GM10847 (cell line): ENCODE measurements around the gene CRY1.

Experiments
- POLR2A ChIP-seq: IDR thresholded peaks from 2 replicates; pipeline ENCODE4 v1.6.1; 2011; ENCODE audit not compliant: insufficient read length; ENCODE audit errors: extremely low read depth

CRY1 gene

DNA sequence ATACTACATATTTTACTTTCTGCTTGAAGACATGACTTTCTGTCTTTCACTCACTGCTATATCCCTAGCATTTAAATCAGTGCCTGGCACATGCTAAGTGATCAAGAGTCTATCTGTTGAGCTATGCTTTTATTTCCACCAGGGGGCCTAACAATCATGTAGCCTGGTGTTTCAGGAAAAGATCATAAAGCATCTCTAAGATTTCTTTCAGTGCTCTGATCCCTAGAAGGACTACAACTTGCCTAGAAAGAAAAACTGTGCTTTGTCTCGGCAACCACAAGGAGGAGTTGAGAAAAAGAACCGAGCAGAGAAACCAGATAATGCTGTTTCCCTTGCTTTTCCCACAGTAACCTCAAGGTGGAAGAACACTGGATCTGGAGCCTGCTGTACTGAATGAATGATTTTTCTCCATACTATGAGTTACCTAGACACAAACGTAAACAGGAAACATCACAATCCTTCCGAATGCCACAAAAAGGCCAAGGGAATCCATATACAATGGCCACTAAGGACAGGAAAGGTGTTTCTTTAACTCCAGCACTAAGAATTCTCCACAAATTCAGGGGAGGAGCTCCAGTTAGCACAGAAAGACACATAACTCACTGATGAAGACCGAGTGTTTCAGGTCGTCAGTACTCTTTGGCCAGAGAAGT, 1.2 kb downstream of the CRY1 start:
- TF ChIP-seq POLR2A: no peak

DNA sequence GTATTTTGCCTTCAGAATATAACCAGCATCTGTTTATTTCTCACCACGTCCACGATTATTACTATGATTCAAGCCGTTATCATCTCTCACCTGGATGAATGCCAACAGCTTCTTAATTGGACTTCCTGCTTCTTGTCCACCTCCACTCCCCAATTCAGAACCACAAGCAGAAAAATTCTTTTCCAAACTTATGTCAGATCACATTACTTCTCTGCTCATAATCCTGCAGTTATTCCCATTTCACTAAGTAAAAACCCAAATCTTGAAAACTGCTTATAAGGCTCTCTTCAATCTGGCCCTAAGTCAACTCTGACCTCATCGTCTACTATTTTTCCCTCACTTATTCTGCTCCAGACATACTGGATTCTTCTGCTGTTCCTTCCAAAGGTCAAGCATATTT, 2.0 kb downstream of the CRY1 start:
- TF ChIP-seq POLR2A: no peak

- TF ChIP-seq POLR2A: no peak
Measured at GRCh38 chr12:107090711-107091110, 2.6 kb downstream of the CRY1 start.

- no peak for TF ChIP-seq POLR2A
Measured at GRCh38 chr12:107088912-107089311, 4.4 kb downstream of the CRY1 start.

DNA sequence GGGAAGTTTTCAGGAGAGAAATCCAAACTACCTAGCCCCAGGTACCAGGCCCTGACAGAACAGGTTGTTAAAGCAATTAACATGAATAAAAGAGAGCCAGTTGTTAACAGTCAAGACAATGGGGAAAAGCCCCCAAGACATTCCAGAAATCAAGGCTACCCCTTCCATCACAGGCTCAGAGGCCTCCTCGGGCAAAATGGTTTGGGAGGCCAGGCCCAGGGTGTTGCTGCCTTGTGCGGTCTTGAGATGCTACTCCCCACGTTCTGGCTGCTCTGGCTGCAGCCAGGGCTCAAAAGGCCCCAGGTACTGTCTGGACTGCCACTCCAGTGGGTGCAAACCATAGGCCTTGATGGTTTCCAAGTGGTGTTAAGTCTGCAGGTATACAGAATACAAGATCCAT, 7.0 kb downstream of the CRY1 start:
- no peak for TF ChIP-seq POLR2A

GRCh38 chr12:107081778-107082177, 11.6 kb downstream of the CRY1 start:
- no peak for TF ChIP-seq POLR2A

GRCh38 chr12:107080299-107080698, 13.1 kb downstream of the CRY1 start:
- no peak for TF ChIP-seq POLR2A

DNA sequence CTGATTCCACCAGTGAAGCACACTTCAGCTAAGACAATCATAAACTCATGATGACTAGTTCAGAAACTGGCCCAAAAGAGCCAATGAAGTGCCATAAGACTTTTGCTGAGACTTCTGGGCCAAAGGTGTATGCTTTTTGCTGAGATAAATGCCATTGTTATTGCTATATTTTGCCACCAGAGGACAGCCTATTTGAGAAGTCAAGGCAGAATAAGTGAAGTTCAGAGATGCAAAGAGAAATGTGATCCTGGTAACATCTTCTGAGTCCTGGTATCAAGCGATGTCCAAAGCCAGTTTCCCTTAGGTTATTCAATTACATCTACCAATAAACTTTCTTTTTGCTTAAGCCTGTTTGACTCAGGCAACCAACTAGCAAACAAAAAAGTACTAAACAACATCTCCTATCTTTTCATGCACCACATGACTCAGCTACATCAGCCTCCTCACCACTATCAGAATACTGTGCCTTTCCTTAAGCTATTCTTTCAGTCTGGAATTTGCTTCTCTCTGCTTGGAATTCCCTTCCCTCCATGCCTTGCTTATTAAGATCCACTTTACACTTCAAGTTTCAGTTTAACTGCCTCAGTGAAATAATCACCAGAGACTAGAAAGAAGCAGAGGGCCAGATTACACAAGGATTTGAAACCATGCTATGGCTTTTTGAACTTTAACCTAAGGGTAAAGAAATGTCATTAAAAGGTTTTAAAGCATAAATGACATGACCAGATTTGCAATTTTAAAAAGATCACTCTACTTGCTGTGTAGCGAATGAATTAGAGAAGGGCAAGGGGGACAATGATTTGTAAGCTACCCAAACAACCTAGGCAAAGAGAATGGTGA, 14.0 kb downstream of the CRY1 start:
- TF ChIP-seq POLR2A: no peak

- TF ChIP-seq POLR2A: no peak
Measured at GRCh38 chr12:107066691-107067090, 26.7 kb downstream of the CRY1 start.

DNA sequence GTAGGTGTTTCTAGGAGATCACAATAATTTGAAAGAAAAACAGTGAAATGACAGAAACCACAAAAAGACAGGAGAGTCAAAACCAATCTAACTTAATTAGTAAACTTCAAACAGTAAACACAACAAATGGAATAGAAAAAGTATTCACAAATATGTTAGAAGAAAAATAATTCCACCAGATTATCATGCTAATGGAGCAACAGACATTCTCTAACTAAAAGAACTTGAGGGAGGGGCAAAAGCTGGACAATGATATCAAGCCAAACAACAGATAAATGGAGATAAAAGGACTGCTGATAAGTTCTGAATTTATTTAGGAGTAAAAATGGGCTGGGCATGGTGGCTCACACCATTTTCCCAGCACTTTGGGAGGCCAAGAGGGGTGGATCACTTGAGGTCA, 28.7 kb downstream of the CRY1 start:
- no peak for TF ChIP-seq POLR2A

- no peak for TF ChIP-seq POLR2A
Measured at GRCh38 chr12:107064243-107064642, 29.1 kb downstream of the CRY1 start.

DNA sequence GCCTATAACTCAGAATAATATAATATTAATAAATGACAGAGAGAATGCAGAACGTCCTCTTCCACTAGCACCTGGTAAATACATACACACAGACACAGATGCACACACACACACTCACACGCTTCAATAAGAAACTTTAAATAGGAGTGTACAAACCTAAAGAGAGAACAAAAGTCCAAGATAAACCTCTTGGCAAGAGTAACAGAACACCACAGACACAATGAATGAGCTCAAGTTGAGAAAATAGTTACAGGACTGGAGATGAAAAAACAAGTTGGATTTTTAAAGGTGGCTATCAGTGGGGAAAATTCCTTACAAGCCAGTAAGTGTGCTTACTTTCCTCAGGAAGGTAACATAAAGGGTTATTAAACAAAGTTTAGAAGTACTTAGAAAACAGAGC, 35.2 kb downstream of the CRY1 start:
- no peak for TF ChIP-seq POLR2A

- no peak for TF ChIP-seq POLR2A
Measured at GRCh38 chr12:107057071-107057834, 36.1 kb downstream of the CRY1 start.

- no peak for TF ChIP-seq POLR2A
Measured at GRCh38 chr12:107053709-107054108, 39.6 kb downstream of the CRY1 start.

DNA sequence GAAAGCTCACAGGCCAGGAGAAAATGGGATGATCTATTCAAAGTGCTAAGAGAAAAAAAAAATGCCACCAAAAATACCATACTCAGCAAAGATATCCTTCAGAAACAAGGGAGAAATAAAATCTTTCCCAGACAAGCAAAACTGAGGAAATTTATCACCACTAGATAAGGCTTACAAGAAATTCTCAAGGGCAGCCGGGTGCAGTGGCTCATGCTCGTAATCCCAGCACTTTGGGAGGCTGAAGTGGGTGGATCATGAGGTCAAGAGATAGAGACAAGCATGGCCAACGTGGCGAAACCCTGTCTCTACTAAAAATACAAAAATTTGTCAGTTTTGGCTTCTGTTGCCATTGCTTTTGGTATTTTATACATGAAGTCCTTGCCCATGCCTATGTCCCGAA, 48.2 kb downstream of the CRY1 start:
- no peak for TF ChIP-seq POLR2A

DNA sequence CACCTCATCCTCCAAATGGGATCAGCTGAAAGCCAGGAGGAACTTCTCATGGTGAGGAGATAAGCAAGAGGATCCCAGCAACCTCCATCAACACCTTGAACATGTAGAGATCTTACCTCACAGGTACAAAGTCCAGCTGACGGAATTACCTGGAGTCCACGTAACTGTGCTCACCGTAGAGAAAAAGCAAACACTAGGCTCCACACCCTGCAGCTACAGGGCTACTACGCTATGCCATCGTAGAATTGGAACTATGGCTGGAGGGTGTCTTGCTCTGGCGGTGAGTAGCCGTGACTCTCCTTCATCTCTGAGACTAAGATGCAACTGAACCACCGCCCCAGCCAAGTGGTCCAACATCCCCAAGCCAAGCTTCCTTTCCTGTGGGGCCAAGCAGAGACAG, 50.5 kb downstream of the CRY1 start:
- TF ChIP-seq POLR2A: no peak

DNA sequence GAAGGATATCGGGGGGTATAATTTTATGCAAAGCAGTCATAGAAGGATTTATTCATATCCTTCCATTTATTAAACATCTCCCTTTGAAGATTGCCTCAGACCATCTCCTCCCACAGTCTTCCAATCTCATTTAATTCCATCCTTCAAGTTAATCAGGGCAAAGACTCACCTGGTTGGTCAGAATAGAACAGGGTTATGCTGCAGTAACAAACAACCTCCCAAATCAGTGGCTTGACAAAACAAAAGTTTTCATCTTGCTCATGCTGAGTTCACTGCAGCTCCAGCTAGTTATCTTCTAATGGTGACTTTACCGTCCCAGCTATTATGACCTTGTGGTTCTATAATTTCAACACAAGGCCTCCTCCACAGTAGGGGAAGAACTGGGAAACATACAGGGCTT, 57.6 kb downstream of the CRY1 start:
- TF ChIP-seq POLR2A: no peak
